K562 (cell line): ENCODE data around the gene TNN. TPM values are rescaled to one million over a fixed set of nuclear protein-coding genes. Genes with fewer than 3 reads are reported as not detected.

ENCODE experiments used
- ATAC-seq: fragments of 200-7000 bp; cut with Tn5 transposase; 3 replicates; pipeline ENCODE4 v1.9.1; 2020; ENCODE audit warnings: moderate library complexity
- BruUV-seq: library from RNA; stranded (reverse); fragments of 400-500 nt; replicated peaks from 2 replicates; lab custom pipeline; 2021; lab: Mats Ljungman, UMichigan
- CTCF ChIA-PET: fragments of 300-600 bp; formaldehyde crosslinking; extraction: SDS; loops from one replicate; lab custom pipeline; 2021; ENCODE audit warnings: low intra/inter-chr PET ratio; lab: Yijun Ruan, JAX
- POLR2A ChIA-PET: fragments of 300-600, 350-650 bp; sonication (Branson Sonifier 250); formaldehyde crosslinking; extraction: SDS; loops from one replicate; lab custom pipeline; 2021; ENCODE audit warnings: antibody characterized with exemption, inconsistent platforms; lab: Yijun Ruan, JAX
- DNase-seq, 4 experiments: peaks; one replicate each; pipeline versions ENCODE4 v3.0.0 to v3.0.0-alpha.2; 2011 to 2018; ENCODE audit warnings: low spot score in 3 of 4, mixed read lengths in 3 of 4; ENCODE audit errors: extremely low read depth in 1 of 4
- FAIRE-seq: peaks from 2 replicates; lab custom pipeline; 2011; peaks lifted over from hg19 to GRCh38; lab: Jason Lieb, UNC
- H2AFZ ChIP-seq: 2 replicates; pipeline ENCODE4 v1.6.0; 2011; ENCODE audit warnings: low read depth, low read length, control low read depth, inconsistent platforms
- H3K27ac ChIP-seq: fragments of 200-600 bp; 3 replicates; pipeline ENCODE4 v1.8.0; 2011; ENCODE audit warnings: low read depth, mild to moderate bottlenecking, control low read depth, inconsistent platforms, low read length, moderate library complexity, mixed read lengths; ENCODE audit errors: extremely low read depth
- H3K27me3 ChIP-seq, 2 experiments: fragments of 300-600 bp in 1 of 2; 2 replicates in 1 of 2; 3 replicates in 1 of 2; pipeline versions ENCODE4 v1.6.0 to v1.8.0; 2011; ENCODE audit warnings: inconsistent platforms in 2 of 2, low read length in 2 of 2, mild to moderate bottlenecking in 1 of 2, mixed read lengths in 1 of 2, moderate library complexity in 1 of 2; ENCODE audit not compliant: control insufficient read depth in 2 of 2, insufficient read depth in 2 of 2
- H3K36me3 ChIP-seq: fragments of 300-600 bp; 3 replicates; pipeline ENCODE4 v1.8.0; 2011; ENCODE audit warnings: mild to moderate bottlenecking, low read length, inconsistent platforms; ENCODE audit not compliant: control insufficient read depth, insufficient read depth
- H3K4me1 ChIP-seq, 2 experiments: fragments of 200-600 bp in 1 of 2; replicated peaks in 1 of 2; 2 replicates in 1 of 2; 3 replicates in 1 of 2; pipeline versions ENCODE4 v1.5.1 to v1.8.0; 2011; ENCODE audit warnings: inconsistent platforms in 2 of 2, low read length in 2 of 2, mild to moderate bottlenecking in 1 of 2, mixed read lengths in 1 of 2, moderate library complexity in 1 of 2; ENCODE audit not compliant: control insufficient read depth in 2 of 2, insufficient read depth in 2 of 2
- H3K4me2 ChIP-seq: 2 replicates; pipeline ENCODE4 v1.6.1; 2011; ENCODE audit warnings: low read length, control low read depth, inconsistent platforms, mixed read lengths; ENCODE audit not compliant: insufficient read depth
- H3K4me3 ChIP-seq: fragments of 200-600 bp; sonication (generic), shearing (Covaris generic); 2 replicates; pipeline ENCODE4 v1.5.1; 2016; ENCODE audit warnings: control low read depth, inconsistent platforms
- H3K79me2 ChIP-seq: fragments of 200-600 bp; 3 replicates; pipeline ENCODE4 v1.8.0; 2011; ENCODE audit warnings: low read length, inconsistent platforms; ENCODE audit not compliant: control insufficient read depth, insufficient read depth
- H3K9ac ChIP-seq, 2 experiments: 2 replicates each; pipeline versions ENCODE4 v1.6.0 to v1.6.1; 2011; ENCODE audit warnings: low read depth in 2 of 2, low read length in 2 of 2, control low read depth in 1 of 2, inconsistent platforms in 1 of 2, mild to moderate bottlenecking in 1 of 2, mixed read lengths in 1 of 2; ENCODE audit not compliant: insufficient read depth in 1 of 2
- H3K9me1 ChIP-seq: one replicate; pipeline ENCODE4 v1.6.0; 2011; ENCODE audit warnings: inconsistent platforms, mild to moderate bottlenecking, low read length, moderate library complexity; ENCODE audit not compliant: control insufficient read depth, insufficient read depth
- H3K9me3 ChIP-seq: replicated peaks from 2 replicates; pipeline ENCODE4 v1.5.1; 2011; ENCODE audit warnings: low read depth, low read length, inconsistent platforms; ENCODE audit not compliant: control insufficient read depth, insufficient read depth
- H4K20me1 ChIP-seq: replicated peaks from 2 replicates; pipeline ENCODE4 v1.6.1; 2011; ENCODE audit warnings: low read length, inconsistent platforms, mixed read lengths; ENCODE audit not compliant: control insufficient read depth, insufficient read depth
- DIDO1 ChIP-seq: fragments of 450-650 bp; IDR thresholded peaks from 2 replicates; pipeline ENCODE4 v1.6.1; 2016; ENCODE audit warnings: low read depth, missing biosample characterization, missing genetic modification characterization
- MAFF ChIP-seq: IDR thresholded peaks from 2 replicates; pipeline ENCODE4 v1.6.1; 2012; ENCODE audit warnings: low read length, improper control_type of control experiment
- MITF ChIP-seq: IDR thresholded peaks from 2 replicates; pipeline ENCODE4 v1.6.1; 2014; ENCODE audit warnings: antibody characterized with exemption
- NFIX ChIP-seq: fragments of 250-450 bp; sonication (Bioruptor Pico); IDR thresholded peaks from 2 replicates; pipeline ENCODE4 v1.4.0; 2020; ENCODE audit warnings: low read depth, mild to moderate bottlenecking, moderate library complexity
- RBM34 ChIP-seq: fragments of 200-400 bp; formaldehyde crosslinking; IDR thresholded peaks from 2 replicates; pipeline ENCODE4 v1.6.1; 2018; ENCODE audit warnings: low read length, borderline replicate concordance; ENCODE audit not compliant: insufficient read depth
- RFX5 ChIP-seq: IDR thresholded peaks from 2 replicates; pipeline ENCODE4 v1.6.1; 2011; ENCODE audit warnings: low read depth, mild to moderate bottlenecking, improper control_type of control experiment, low read length
- SOX6 ChIP-seq: fragments of 450-650 bp; IDR thresholded peaks from 2 replicates; pipeline ENCODE4 v1.6.1; 2014; ENCODE audit warnings: mild to moderate bottlenecking
- SRF ChIP-seq, 2 experiments: fragments of 250-450, 450-650 bp in 1 of 2; sonication (Bioruptor Pico) in 1 of 2; sonication (generic) in 1 of 2; formaldehyde crosslinking; IDR thresholded peaks; 2 replicates each; pipeline versions ENCODE4 v1.5.0 to v1.5.1; 2020 to 2022; ENCODE audit warnings: mild to moderate bottlenecking in 1 of 2, missing genetic modification reagents in 1 of 2
- ZNF57 ChIP-seq: fragments of 450-650 bp; formaldehyde crosslinking; IDR thresholded peaks from 2 replicates; pipeline ENCODE4 v1.4.0; 2020; ENCODE audit warnings: mild to moderate bottlenecking, moderate library complexity
- ZNF830 ChIP-seq: fragments of 250-450 bp; sonication (Bioruptor Pico); IDR thresholded peaks from 2 replicates; pipeline ENCODE4 v1.5.0; 2021; ENCODE audit warnings: mild to moderate bottlenecking
- WGBS: fragments of 100-300 bp; shearing (Covaris generic); methylation state at CpG from one replicate; pipeline ENCODE4 v1.1.6; 2016; ENCODE audit warnings: low coverage, mixed read lengths; ENCODE audit not compliant: insufficient coverage; ENCODE audit errors: missing lambda C conversion rate; 5-methylcytosine and 5-hydroxymethylcytosine counted together
- in situ Hi-C: fragments of 300-500 bp; cut with MboI; formaldehyde crosslinking; loops from 4 replicates; pipeline ENCODE4 v1.15.0; 2018; ENCODE audit warnings: inconsistent platforms, mixed read lengths
- intact Hi-C: fragments of 100-400 bp; cut with micrococcal nuclease; formaldehyde crosslinking; loops from 2 replicates; pipeline ENCODE4 v1.14.2; 2022
- polyA plus RNA-seq, 8 experiments: library from polyadenylated mRNA; depleted of rRNA in 4 of 8; stranded (reverse) in 5 of 8; unstranded in 3 of 8; fragments of >200 nt; fragmentation: Nextera tagmentation in 2 of 8; fragmentation: Illumina TruSeq in 1 of 8; extraction: Ambion mirVana in 2 of 8; extraction: Trizol in 1 of 8; gene quantifications; 2 replicates each; pipeline versions ENCODE4 v1.2.1 to v1.2.3, GENCODE V29; 2011 to 2014; ENCODE audit warnings: inconsistent platforms in 1 of 8, missing spikeins in 1 of 8
- total RNA-seq, 7 experiments: library from RNA; depleted of rRNA in 6 of 7; stranded (reverse); fragments of >200 nt in 6 of 7; fragmentation: Illumina TruSeq in 2 of 7; extraction: Trizol in 2 of 7; gene quantifications; 2 replicates each; pipeline versions ENCODE4 v1.2.1 to v1.2.3, GENCODE V29; 2011 to 2021; ENCODE audit warnings: low replicate concordance in 1 of 7

The TNN gene
- total and polyA plus RNA-seq, 9 of the 15 experiments (the other 6 are each of a cell fraction or from before 2014, with no cell fraction given): 0.01 to 0.09 (median 0.07) TPM; not detected in 4

GRCh38 chr1:175136246-175136645 lies 68.6 kb downstream of the TNN start:
- DNase-seq: no peak
- TF ChIP-seq RBM34 (no peak), MAFF (no peak), SRF (CRISPR knock-in tag; IDR thresholded peaks at IDR 0.05) (no peak), ZNF57 (CRISPR knock-in tag) (no peak), DIDO1 (tag) (no peak), ZNF830 (CRISPR knock-in tag) (no peak), RFX5 (no peak), MITF (no peak), NFIX (CRISPR knock-in tag) (no peak), SOX6 (no peak)
- Histone ChIP-seq H3K27ac (no peak overlapping the region), H3K4me2 (no peak overlapping the region), H3K9ac (no peak overlapping the region), H3K27me3 (peaks cover 15 to 47% of the 10 kb centered on the region in 2 experiments), H3K4me3 (no peak overlapping the region), H3K9me1 (no peaks in the 10 kb centered on the region), H3K4me1 (no peaks in the 10 kb centered on the region), H4K20me1 (no peaks in the 10 kb centered on the region), H3K9me3 (no peaks in the 10 kb centered on the region), H3K79me2 (no peaks in the 10 kb centered on the region), H2AFZ (no peak overlapping the region), H3K36me3 (no peaks in the 10 kb centered on the region)
- intact Hi-C loops (no loop called here), in situ Hi-C loops (no loop called here)
- FAIRE-seq: no peak
- ChIA-PET POLR2A (no interaction called here), CTCF (no interaction called here)
- no peak for ATAC-seq
- BruUV-seq: no TSS peak
- WGBS: 0% methylated on average over 3 of the region's 3 CpGs
